ENCODE data around the gene MOK. TPM values are rescaled to one million over a fixed set of nuclear protein-coding genes. Genes with fewer than 3 reads are reported as not detected.
"Not testable (repeated sequence)": the region's sequence is repeated elsewhere in the genome, so short reads cannot be mapped to it uniquely, and the experiment has no call there.

The MOK gene
- total RNA-seq, 4 donors from 2014 or later, result 13.0 to 25.4 (median 17.0) TPM

DNA sequence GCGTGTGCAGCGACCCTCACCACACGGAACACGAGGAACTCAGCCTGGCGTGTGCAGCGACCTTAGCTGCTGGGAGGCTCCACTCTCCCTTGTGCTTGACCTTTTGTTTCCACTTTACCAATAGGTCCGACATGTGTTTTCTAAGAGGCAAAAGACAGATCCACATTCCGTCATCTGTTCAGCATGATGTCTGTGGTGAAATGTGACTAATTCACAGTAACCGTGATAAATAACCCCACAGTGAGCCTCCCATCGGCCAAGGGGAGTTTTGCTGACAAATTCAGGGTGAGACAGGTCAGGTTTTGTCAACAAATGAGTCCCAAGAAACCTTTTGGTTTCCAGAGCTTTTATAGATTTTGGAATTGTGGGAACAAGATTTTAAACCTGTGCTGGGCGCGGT is 55.9 kb downstream of the MOK start:
- Histone ChIP-seq H3K36me3 (peaks cover 3% of the 10 kb centered on the region), H3K27ac (no peak overlapping the region), H3K27me3 (no peaks in the 10 kb centered on the region), H3K4me3 (no peak overlapping the region), H3K9me3 (no peaks in the 10 kb centered on the region), H3K4me1 (no peaks in the 10 kb centered on the region)
- DNase-seq (ENCODE audit: low spot score in 2 of 2), result peak in 1 of 2 donors; percentile 26
- TF ChIP-seq EP300 (IDR thresholded peaks at IDR 0.05), result no peak
- no peak for TF ChIP-seq CTCF (IDR thresholded peaks at IDR 0.05)
- no peak for TF ChIP-seq POLR2A (IDR thresholded peaks at IDR 0.05)
- TF ChIP-seq POLR2AphosphoS5 (IDR thresholded peaks at IDR 0.05), result no peak
- 94% methylated on average over 12 of the region's 12 CpGs for WGBS

GRCh38 chr14:102248121-102248520 is 56.8 kb downstream of the MOK start:
- no peak overlapping the region for H3K27ac ChIP-seq
- TF ChIP-seq POLR2AphosphoS5 (IDR thresholded peaks at IDR 0.05) (no peak), EP300 (IDR thresholded peaks at IDR 0.05) (no peak), POLR2A (IDR thresholded peaks at IDR 0.05) (no peak), CTCF (IDR thresholded peaks at IDR 0.05) (no peak)
- 86% methylated on average over 8 of the region's 8 CpGs for WGBS
- DNase-seq (ENCODE audit: low spot score in 2 of 2), result peak in 1 of 2 donors; percentile 18
- H3K27me3 ChIP-seq, result no peaks in the 10 kb centered on the region
- no peaks in the 10 kb centered on the region for H3K4me1 ChIP-seq
- no peaks in the 10 kb centered on the region for H3K9me3 ChIP-seq
- no peak overlapping the region for H3K4me3 ChIP-seq
- H3K36me3 ChIP-seq, result peaks cover 3% of the 10 kb centered on the region

GRCh38 chr14:102246071-102246470 is 58.9 kb downstream of the MOK start:
- no peak overlapping the region for H3K27ac ChIP-seq
- no peaks in the 10 kb centered on the region for H3K4me1 ChIP-seq
- no peaks in the 10 kb centered on the region for H3K9me3 ChIP-seq
- WGBS, result 45% methylated on average over 9 of the region's 9 CpGs
- TF ChIP-seq CTCF (IDR thresholded peaks at IDR 0.05) (no peak), POLR2A (IDR thresholded peaks at IDR 0.05) (no peak)
- no peak overlapping the region for H3K4me3 ChIP-seq
- H3K27me3 ChIP-seq, result no peaks in the 10 kb centered on the region
- peaks cover 3% of the 10 kb centered on the region for H3K36me3 ChIP-seq
- DNase-seq (ENCODE audit: low spot score in 2 of 2), result no peak

DNA sequence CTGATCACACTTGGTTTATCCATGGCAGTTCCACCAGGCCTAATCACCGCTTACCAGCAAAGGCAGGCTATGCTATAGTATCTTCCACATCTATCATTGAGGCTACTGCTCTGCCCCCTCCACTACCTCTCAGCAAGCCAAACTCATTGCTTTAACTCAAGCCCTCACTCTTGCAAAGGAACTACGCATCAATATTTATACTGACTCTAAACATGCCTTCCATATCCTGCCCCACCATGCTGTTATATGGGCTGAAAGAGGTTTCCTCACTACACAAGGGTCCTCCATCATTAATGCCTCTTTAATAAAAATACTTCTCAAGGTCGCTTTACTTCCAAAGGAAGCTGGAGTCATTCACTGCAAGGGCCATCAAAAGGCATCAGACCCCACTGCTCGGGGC is 61.2 kb downstream of the MOK start:
- H3K27me3 ChIP-seq, H3K4me3 ChIP-seq, H3K9me3 ChIP-seq, H3K4me1 ChIP-seq, H3K27ac ChIP-seq, H3K36me3 ChIP-seq: not testable (repeated sequence)
- 96% methylated on average over 4 of the region's 4 CpGs for WGBS
- DNase-seq (ENCODE audit: low spot score in 2 of 2), result peak in 1 of 2 donors; percentile 9

GRCh38 chr14:102241147-102241546 is 63.8 kb downstream of the MOK start:
- 90% methylated on average over 4 of the region's 4 CpGs for WGBS

GRCh38 chr14:102240481-102240880 is 64.5 kb downstream of the MOK start:
- H3K9me3 ChIP-seq; H3K36me3 ChIP-seq; H3K27ac ChIP-seq; H3K4me3 ChIP-seq; H3K4me1 ChIP-seq; H3K27me3 ChIP-seq; DNase-seq (ENCODE audit: low spot score in 2 of 2): not testable (repeated sequence)
- WGBS, result 95% methylated on average over 5 of the region's 5 CpGs

More at GRCh38 chr14:102241147-102241546, 63.8 kb downstream of the MOK start:
- no peak for TF ChIP-seq EP300 (IDR thresholded peaks at IDR 0.05)
- TF ChIP-seq POLR2AphosphoS5 (IDR thresholded peaks at IDR 0.05), result no peak
- no peak for TF ChIP-seq POLR2A (IDR thresholded peaks at IDR 0.05)
- no peak for TF ChIP-seq CTCF (IDR thresholded peaks at IDR 0.05)
- Histone ChIP-seq H3K9me3 (no peaks in the 10 kb centered on the region), H3K4me3 (no peak overlapping the region), H3K27me3 (no peaks in the 10 kb centered on the region), H3K36me3 (no peaks in the 10 kb centered on the region), H3K4me1 (no peaks in the 10 kb centered on the region), H3K27ac (no peak overlapping the region)
- no peak for DNase-seq (ENCODE audit: low spot score in 2 of 2)
